BJ (cell line): ENCODE measurements around the gene BARX1. TPM values are rescaled to one million over a fixed set of nuclear protein-coding genes. Genes with fewer than 3 reads are reported as not detected.

Experiments used
- CTCF ChIA-PET: fragments of 350-600 bp; formaldehyde crosslinking; extraction: SDS; loops from one replicate; lab custom pipeline; 2021; ENCODE audit warnings: antibody characterized with exemption, inconsistent platforms; lab: Yijun Ruan, JAX
- POLR2A ChIA-PET: fragments of 300-600 bp; sonication (Branson Sonifier 250); formaldehyde crosslinking; extraction: SDS; loops from one replicate; lab custom pipeline; 2021; ENCODE audit warnings: antibody characterized with exemption; lab: Charles Lee
- DNase-seq: peaks from one replicate; pipeline ENCODE4 v3.0.0-alpha.2; 2011; ENCODE audit warnings: low read depth
- H3K27me3 ChIP-seq: 2 replicates; pipeline ENCODE4 v1.6.0; 2011; ENCODE audit warnings: low read length; ENCODE audit not compliant: control insufficient read depth, insufficient read depth
- H3K36me3 ChIP-seq: 2 replicates; pipeline ENCODE4 v1.5.1; 2011; ENCODE audit warnings: low read length; ENCODE audit not compliant: control insufficient read depth, insufficient read depth
- H3K4me3 ChIP-seq: 2 replicates; pipeline ENCODE4 v1.5.1; 2011; ENCODE audit warnings: low read depth, mild to moderate bottlenecking, control low read depth, low read length
- CTCF ChIP-seq: IDR thresholded peaks from 2 replicates; pipeline ENCODE4 v1.5.1; 2011; ENCODE audit warnings: low read depth, mild to moderate bottlenecking, control low read depth, inconsistent platforms, low read length, moderate library complexity; ENCODE audit not compliant: insufficient read depth
- polyA plus RNA-seq: library from polyadenylated mRNA; depleted of rRNA; stranded (reverse); fragments of >200 nt; gene quantifications from 2 replicates; pipeline ENCODE4 v1.2.3, GENCODE V29; 2011

BARX1 gene
- polyA plus RNA-seq, 1 experiment: not detected

GRCh38 chr9:93968451-93969327 is 13.5 kb upstream of the BARX1 start:
- H3K27me3 ChIP-seq: no peaks in the 10 kb centered on the region; the same call in none of the 2 replicates
- ChIA-PET POLR2A (no interaction called here), CTCF (interaction anchor here (0.6 to 2.3 kb wide), 2 partner anchors 286 to 681 kb away, joined by 3 to 8 read pairs; no protein-coding TSS in a partner anchor)
- H3K4me3 ChIP-seq: no peak overlapping the region
- no peaks in the 10 kb centered on the region for H3K36me3 ChIP-seq
- TF ChIP-seq CTCF: no peak
- no peak for DNase-seq

- Histone ChIP-seq H3K36me3 (no peaks in the 10 kb centered on the region), H3K4me3 (no peak overlapping the region), H3K27me3 (no peaks in the 10 kb centered on the region; the same call in none of the 2 replicates)
- no peak for TF ChIP-seq CTCF
- CTCF ChIA-PET: no interaction called here
- DNase-seq: no peak
- POLR2A ChIA-PET: no interaction called here
These were observed 12.1 kb upstream of the BARX1 start for GRCh38 chr9:93967020-93967803.

- DNase-seq: no peak
- H3K4me3 ChIP-seq: no peak overlapping the region
- no peaks in the 10 kb centered on the region for H3K36me3 ChIP-seq
- CTCF ChIA-PET: no interaction called here
- H3K27me3 ChIP-seq: peaks cover 9% of the 10 kb centered on the region
- TF ChIP-seq CTCF: no peak
- POLR2A ChIA-PET: no interaction called here
These were observed 10.8 kb upstream of the BARX1 start for GRCh38 chr9:93965830-93966577.

GRCh38 chr9:93964685-93965084 is 9.5 kb upstream of the BARX1 start:
- Histone ChIP-seq H3K36me3 (no peaks in the 10 kb centered on the region), H3K4me3 (no peak overlapping the region), H3K27me3 (peaks cover 19% of the 10 kb centered on the region)
- TF ChIP-seq CTCF: no peak
- CTCF ChIA-PET: interaction anchor here (0.9 to 5.2 kb wide), 7 partner anchors 8 to 283 kb away, joined by 3 to 60 read pairs (median 3); no protein-coding TSS in a partner anchor
- POLR2A ChIA-PET: no interaction called here
- DNase-seq: no peak
